SH-SY5Y (cell line): ENCODE results near the gene CHCHD3.

Experiments
- GATA2 ChIP-seq: IDR thresholded peaks from 2 replicates; pipeline ENCODE4 v1.6.1; 2011; ENCODE audit warnings: mild to moderate bottlenecking, low read depth, low read length
- GATA3 ChIP-seq: IDR thresholded peaks from 2 replicates; pipeline ENCODE4 v1.6.1; 2011; ENCODE audit warnings: low read depth, mild to moderate bottlenecking, low read length, moderate library complexity

DNA sequence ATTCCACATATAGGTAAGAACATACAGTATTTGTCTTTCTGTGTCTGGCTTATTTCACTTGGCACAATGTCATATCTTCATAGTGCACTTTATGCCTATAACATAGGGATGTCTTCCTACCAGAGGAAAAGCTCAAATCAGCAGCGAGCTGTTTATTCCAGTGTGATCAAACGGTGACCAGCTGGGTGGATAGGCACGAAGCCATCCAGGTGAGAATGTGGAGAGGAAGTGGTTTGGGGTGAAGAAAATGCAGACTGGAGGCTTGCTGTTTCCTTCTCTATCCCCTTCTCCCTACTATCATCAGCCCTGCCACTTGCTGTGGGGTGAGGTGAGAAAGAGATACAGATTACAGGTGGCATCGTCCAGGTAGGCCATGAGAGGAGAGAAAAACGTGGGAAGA, 52.4 kb downstream of the CHCHD3 start:
- TF ChIP-seq GATA2 (no peak), GATA3 (no peak)
